Right lobe of liver (tissue), 6 donors: ENCODE results near the gene MORC4. TPM values are rescaled to one million over a fixed set of nuclear protein-coding genes. Genes with fewer than 3 reads are reported as not detected.

Experiments used
- ATAC-seq, 4 donors: fragments of 200-7000 bp; cut with Tn5 transposase; one replicate each; pipeline ENCODE4 v1.9.1; 2020; ENCODE audit warnings: mild to moderate bottlenecking in 4 of 4, moderate library complexity in 4 of 4
- DNase-seq, 3 donors: peaks; one replicate each; pipeline ENCODE4 v3.0.0-alpha.2; 2020
- H3K27ac ChIP-seq, 3 donors: fragments of 200-600 bp; one replicate each; pipeline ENCODE4 v1.8.0; 2022
- H3K27me3 ChIP-seq, 2 donors: fragments of 200-600 bp; one replicate each; pipeline ENCODE4 v1.8.0; 2022
- H3K36me3 ChIP-seq, 4 donors: fragments of 200-600 bp; sonication (generic) in 1 of 4; one replicate each; pipeline versions ENCODE4 v1.5.1 to v1.8.0; 2017 to 2022; ENCODE audit warnings: control low read depth in 1 of 4
- H3K4me1 ChIP-seq, 4 donors: fragments of 200-600 bp; sonication (generic) in 1 of 4; one replicate each; pipeline versions ENCODE4 v1.5.1 to v1.8.0; 2017 to 2022; ENCODE audit warnings: control low read depth in 1 of 4
- H3K4me3 ChIP-seq, 3 donors: fragments of 200-600 bp; one replicate each; pipeline ENCODE4 v1.8.0; 2022
- H3K9me3 ChIP-seq, 4 donors: fragments of 200-600 bp; sonication (generic) in 1 of 4; one replicate each; pipeline versions ENCODE4 v1.5.1 to v1.8.0; 2017 to 2022; ENCODE audit warnings: control low read depth in 1 of 4
- POLR2A ChIP-seq: fragments of 450-650 bp; IDR thresholded peaks from one replicate; pipeline ENCODE4 v1.6.1; 2017; ENCODE audit warnings: antibody characterized with exemption, mild to moderate bottlenecking
- WGBS: methylation state at CpG from one replicate; pipeline ENCODE4 v1.1.6; 2018; ENCODE audit warnings: low coverage, low lambda C conversion rate; ENCODE audit not compliant: insufficient coverage; ENCODE audit errors: missing lambda C conversion rate; 5-methylcytosine and 5-hydroxymethylcytosine counted together
- intact Hi-C, 2 donors: fragments of 100-400 bp; cut with DNase I; formaldehyde crosslinking; loops; one replicate each; pipeline versions ENCODE4 v1.11.2 to v1.14.1; 2022
- total RNA-seq, 6 experiments: library from RNA; depleted of rRNA in 2 of 6; stranded (reverse); fragments of >200 nt in 2 of 6; fragmentation: NEBNext Ultra II Directional in 3 of 6; extraction: Animal tissue kit (Norgen Biotek cat#: 25700) in 3 of 6; gene quantifications; one replicate each; pipeline versions ENCODE4 v1.1.0 to v1.2.4, GENCODE V29; 2016 to 2023
- TF ChIP-seq, protein P1 (sequence below), 4 donors: fragments of 200-600 bp in 3 of 4; fragments of 450-650 bp in 1 of 4; IDR thresholded peaks; one replicate each; pipeline versions ENCODE4 v1.5.1 to v1.8.0; 2016 to 2022; ENCODE audit warnings: antibody characterized with exemption in 4 of 4, mild to moderate bottlenecking in 2 of 4
- donor health status: DM: no; HTN: yes; CAD: no.
- donor health status: DM: no; HTN: no; CAD: no.
- donor health status: DM: no; HTN: no; CAD: no.
- donor health status: DM: no; HTN: yes; CAD: no.
- donor health status: DM: no; HTN: yes; CAD: no.

Gene MORC4
- total RNA-seq, 6 experiments from 2014 or later, result 8.9 to 26.9 (median 19.4) TPM

DNA sequence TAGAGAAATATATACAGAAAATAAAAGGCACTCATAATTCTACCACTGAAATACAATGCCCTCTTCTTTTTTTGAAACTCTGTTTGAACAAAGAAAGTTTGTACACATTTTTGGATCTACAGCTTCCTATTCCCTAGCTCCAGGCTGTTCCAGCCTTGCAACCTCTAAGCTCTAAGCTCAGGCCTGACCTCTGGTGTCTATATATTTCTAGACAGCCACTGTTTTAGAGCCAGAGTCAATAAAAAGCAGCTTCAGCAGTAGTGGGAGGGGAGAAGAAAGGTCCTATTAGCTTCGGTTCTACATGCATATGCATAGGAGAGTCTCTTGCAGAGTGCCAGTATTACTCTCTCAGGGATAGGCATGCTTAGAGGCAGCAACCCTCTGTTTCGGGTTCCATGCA lies 40.1 kb downstream of the MORC4 start:
- no peak overlapping the region for H3K4me3 ChIP-seq
- ATAC-seq, result peak; percentile 95 to 98 (median 96)
- WGBS, result 26% methylated on average over 2 of the region's 2 CpGs
- peak in 1 of 3 donors; percentile 43 for DNase-seq
- no peak for TF ChIP-seq POLR2A
- TF ChIP-seq, protein P1, sequence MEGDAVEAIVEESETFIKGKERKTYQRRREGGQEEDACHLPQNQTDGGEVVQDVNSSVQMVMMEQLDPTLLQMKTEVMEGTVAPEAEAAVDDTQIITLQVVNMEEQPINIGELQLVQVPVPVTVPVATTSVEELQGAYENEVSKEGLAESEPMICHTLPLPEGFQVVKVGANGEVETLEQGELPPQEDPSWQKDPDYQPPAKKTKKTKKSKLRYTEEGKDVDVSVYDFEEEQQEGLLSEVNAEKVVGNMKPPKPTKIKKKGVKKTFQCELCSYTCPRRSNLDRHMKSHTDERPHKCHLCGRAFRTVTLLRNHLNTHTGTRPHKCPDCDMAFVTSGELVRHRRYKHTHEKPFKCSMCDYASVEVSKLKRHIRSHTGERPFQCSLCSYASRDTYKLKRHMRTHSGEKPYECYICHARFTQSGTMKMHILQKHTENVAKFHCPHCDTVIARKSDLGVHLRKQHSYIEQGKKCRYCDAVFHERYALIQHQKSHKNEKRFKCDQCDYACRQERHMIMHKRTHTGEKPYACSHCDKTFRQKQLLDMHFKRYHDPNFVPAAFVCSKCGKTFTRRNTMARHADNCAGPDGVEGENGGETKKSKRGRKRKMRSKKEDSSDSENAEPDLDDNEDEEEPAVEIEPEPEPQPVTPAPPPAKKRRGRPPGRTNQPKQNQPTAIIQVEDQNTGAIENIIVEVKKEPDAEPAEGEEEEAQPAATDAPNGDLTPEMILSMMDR (IDR thresholded peaks at IDR 0.05), result peak; percentile 41 to 55 (median 48)
- H3K9me3 ChIP-seq, result no peaks in the 10 kb centered on the region
- no peak overlapping the region for H3K27ac ChIP-seq
- no peaks in the 10 kb centered on the region for H3K27me3 ChIP-seq
- intact Hi-C loops, result no loop called here
- H3K36me3 ChIP-seq, result no peaks in the 10 kb centered on the region
- H3K4me1 ChIP-seq, result no peaks in the 10 kb centered on the region

DNA sequence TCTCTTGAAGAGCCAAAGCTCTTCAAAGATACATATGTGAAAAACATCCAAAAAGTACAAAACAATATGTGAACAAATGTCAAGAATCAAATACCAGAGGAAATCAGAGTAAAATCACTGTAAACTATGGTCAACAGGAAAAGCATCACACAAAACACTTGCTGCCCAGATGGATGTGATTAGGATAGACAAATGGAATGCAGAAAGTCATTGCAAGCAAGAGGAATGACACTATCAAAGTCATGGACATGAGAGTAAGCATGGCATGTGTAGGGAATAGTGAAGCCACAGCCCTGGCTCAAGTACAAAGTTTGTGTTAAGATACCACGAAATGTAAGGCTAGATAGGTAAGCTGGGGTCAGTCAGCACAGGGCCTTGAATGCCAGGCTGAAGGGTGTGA lies 42.2 kb downstream of the MORC4 start:
- intact Hi-C loops, result no loop called here
- no peaks in the 10 kb centered on the region for H3K4me1 ChIP-seq
- H3K4me3 ChIP-seq, result no peak overlapping the region
- no peaks in the 10 kb centered on the region for H3K27me3 ChIP-seq
- no peaks in the 10 kb centered on the region for H3K9me3 ChIP-seq
- H3K36me3 ChIP-seq, result no peaks in the 10 kb centered on the region
- H3K27ac ChIP-seq, result no peak overlapping the region
- no peak for ATAC-seq
- TF ChIP-seq POLR2A, result no peak
- TF ChIP-seq, protein P1 (IDR thresholded peaks at IDR 0.05), result no peak
- 33% methylated on average over 1 of the region's 1 CpG for WGBS
- DNase-seq, result no peak

DNA sequence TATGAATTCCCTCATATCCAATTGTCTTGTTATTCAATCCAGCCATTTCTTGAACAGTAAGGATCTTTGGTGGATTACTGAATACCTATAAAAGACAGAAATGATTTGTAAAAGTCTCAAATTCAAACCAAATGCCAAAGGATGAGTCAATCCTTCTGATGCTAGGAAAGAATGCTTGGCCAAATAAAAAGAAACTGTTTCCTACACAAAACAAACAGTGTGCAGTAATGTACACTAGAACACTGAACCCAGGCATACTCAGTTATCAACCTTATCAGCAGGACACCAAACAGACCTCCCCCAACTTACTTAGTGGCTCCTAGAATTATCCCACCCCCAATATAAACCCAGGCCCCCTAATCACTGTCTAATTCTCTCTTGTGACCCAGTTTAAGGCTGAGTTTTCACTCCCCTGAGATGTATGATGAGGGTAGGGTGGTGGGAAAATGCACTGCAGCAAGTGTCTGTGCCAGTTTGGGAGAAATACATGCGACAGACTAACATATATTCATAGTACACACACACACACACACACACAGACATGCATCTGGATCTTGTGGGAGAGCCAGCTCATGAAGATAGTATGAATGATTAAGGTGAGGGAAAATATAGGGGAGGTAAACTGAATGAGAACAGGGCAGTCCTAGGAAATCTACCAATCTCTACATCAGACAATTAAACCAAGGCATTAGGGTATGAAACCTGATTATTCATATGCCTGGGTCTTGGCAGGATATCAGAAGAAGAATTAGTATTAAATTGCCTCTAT lies 44.8 kb downstream of the MORC4 start:
- peak; percentile 47 to 70 (median 62) for ATAC-seq
- no peaks in the 10 kb centered on the region for H3K27me3 ChIP-seq
- H3K36me3 ChIP-seq, result no peaks in the 10 kb centered on the region
- peak overlapping the region; percentile 31 to 53 (median 31) for H3K27ac ChIP-seq
- TF ChIP-seq POLR2A, result no peak
- TF ChIP-seq, protein P1 (IDR thresholded peaks at IDR 0.05), result no peak
- H3K4me1 ChIP-seq, result peaks cover 0 to 3% (median 0%) of the 10 kb centered on the region in 4 donors
- intact Hi-C loops, result no loop called here
- H3K4me3 ChIP-seq, result no peak overlapping the region
- WGBS, result 23% methylated on average over 1 of the region's 1 CpG
- H3K9me3 ChIP-seq, result no peaks in the 10 kb centered on the region
- DNase-seq, result no peak

DNA sequence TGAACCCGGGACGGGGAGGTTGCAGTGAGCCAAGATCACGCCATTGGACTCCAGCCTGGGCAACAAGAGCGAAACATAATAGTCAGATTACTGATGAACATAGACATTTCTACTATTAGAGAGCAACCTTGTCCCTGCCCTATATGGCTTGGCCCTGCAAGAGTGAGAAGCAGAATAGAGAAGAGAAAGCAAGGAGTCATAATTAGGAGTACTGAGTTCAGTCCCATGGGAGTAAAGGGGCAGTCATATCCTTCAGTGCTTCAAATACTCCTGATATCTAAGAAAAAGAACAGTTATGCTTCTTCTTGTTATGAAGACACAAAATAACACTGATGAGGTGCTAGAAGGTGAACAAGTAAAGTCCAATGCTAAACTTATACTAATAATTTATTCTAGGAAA lies 46.0 kb downstream of the MORC4 start:
- WGBS, result 92% methylated on average over 4 of the region's 4 CpGs
- H3K9me3 ChIP-seq, result no peaks in the 10 kb centered on the region
- no peaks in the 10 kb centered on the region for H3K36me3 ChIP-seq
- peak overlapping the region in 1 of 3 donors; percentile 31 for H3K27ac ChIP-seq
- H3K27me3 ChIP-seq, result no peaks in the 10 kb centered on the region
- TF ChIP-seq, protein P1 (IDR thresholded peaks at IDR 0.05), result no peak
- H3K4me1 ChIP-seq, result peaks cover 0 to 3% (median 0%) of the 10 kb centered on the region in 4 donors
- peak in 1 of 4 donors; percentile 20 for ATAC-seq
- no peak overlapping the region for H3K4me3 ChIP-seq
- no peak for DNase-seq
- intact Hi-C loops, result no loop called here
